Left lung (tissue), 10 donors: ENCODE measurements around the gene CHI3L1. TPM values are rescaled to one million over a fixed set of nuclear protein-coding genes. Genes with fewer than 3 reads are reported as not detected.
A peak's percentile ranks its signal among the peaks of the same experiment; 100 is the strongest.

ENCODE experiments used
- ATAC-seq: fragments of 200-7000 bp; cut with Tn5 transposase; one replicate; pipeline ENCODE4 v1.9.1; 2020; ENCODE audit warnings: moderate library complexity
- DNase-seq, 4 donors: peaks; one replicate each; pipeline ENCODE4 v3.0.0-alpha.2; 2013 to 2020
- H3K27ac ChIP-seq, 2 donors: fragments of 200-600 bp; sonication (generic) in 1 of 2; one replicate each; pipeline versions ENCODE4 v1.5.0 to v1.8.0; 2020 to 2021
- H3K27me3 ChIP-seq, 2 donors: fragments of 200-600 bp; sonication (generic) in 1 of 2; one replicate each; pipeline versions ENCODE4 v1.5.0 to v1.8.0; 2020 to 2021
- H3K36me3 ChIP-seq, 2 donors: fragments of 200-600 bp; sonication (generic) in 1 of 2; one replicate each; pipeline versions ENCODE4 v1.5.0 to v1.8.0; 2020 to 2021
- H3K4me1 ChIP-seq, 2 donors: fragments of 200-600 bp; one replicate each; pipeline ENCODE4 v1.8.0; 2021
- H3K4me3 ChIP-seq, 2 donors: fragments of 200-600 bp; sonication (generic) in 1 of 2; one replicate each; pipeline versions ENCODE4 v1.5.0 to v1.8.0; 2020 to 2021; ENCODE audit warnings: mild to moderate bottlenecking in 1 of 2
- H3K9me3 ChIP-seq, 2 donors: fragments of 200-600 bp; sonication (generic) in 1 of 2; one replicate each; pipeline versions ENCODE4 v1.5.0 to v1.8.0; 2020 to 2021
- CTCF ChIP-seq, 2 donors: fragments of 200-600 bp; sonication (generic) in 1 of 2; IDR thresholded peaks; one replicate each; pipeline versions ENCODE4 v1.5.0 to v1.8.0; 2021; ENCODE audit warnings: antibody characterized with exemption in 2 of 2
- intact Hi-C, 2 donors: fragments of 100-400 bp; cut with DNase I; formaldehyde crosslinking; loops; one replicate each; pipeline versions ENCODE4 v1.11.2 to v1.14.2; 2022
- polyA plus RNA-seq, 6 donors: library from polyadenylated mRNA; unstranded; fragments of 120-200 nt; gene quantifications; one replicate each; pipeline ENCODE4 v1.2.1, GENCODE V29; 2013; ENCODE audit not compliant: insufficient read length in 6 of 6
- total RNA-seq, 2 donors: library from RNA; stranded (reverse); fragmentation: NEBNext Ultra II Directional; extraction: Animal tissue kit (Norgen Biotek cat#: 25700); gene quantifications; one replicate each; pipeline ENCODE4 v1.2.1, GENCODE V29; 2021
- donor health status: DM: no; HTN: yes; CAD: no.
- donor health status: DM: no; HTN: no; CAD: no.

The CHI3L1 gene
- total and polyA plus RNA-seq, 8 donors: 0.44 to 74.9 (median 1.3) TPM

- Histone ChIP-seq H3K27me3 (peaks cover 0 to 41% of the 10 kb centered on the region in 2 donors), H3K9me3 (no peaks in the 10 kb centered on the region), H3K36me3 (no peaks in the 10 kb centered on the region), H3K4me3 (no peak overlapping the region), H3K4me1 (peaks cover 0 to 6% of the 10 kb centered on the region in 2 donors), H3K27ac (no peak overlapping the region)
- TF ChIP-seq CTCF (IDR thresholded peaks at IDR 0.05): no peak
- ATAC-seq (no peak), DNase-seq (no peak)
- intact Hi-C loops: no loop called here
These were observed 48.4 kb downstream of the CHI3L1 start for GRCh38 chr1:203138066-203138465.

GRCh38 chr1:203137324-203137723 lies 49.2 kb downstream of the CHI3L1 start:
- Histone ChIP-seq H3K4me1 (peaks cover 0 to 6% of the 10 kb centered on the region in 2 donors), H3K27ac (no peak overlapping the region), H3K4me3 (no peak overlapping the region), H3K36me3 (no peaks in the 10 kb centered on the region), H3K27me3 (peaks cover 0 to 47% of the 10 kb centered on the region in 2 donors), H3K9me3 (no peaks in the 10 kb centered on the region)
- DNase-seq: no peak
- no peak for ATAC-seq
- no peak for TF ChIP-seq CTCF (IDR thresholded peaks at IDR 0.05)
- intact Hi-C loops: no loop called here

GRCh38 chr1:203136409-203137042 lies 50.0 kb downstream of the CHI3L1 start:
- H3K9me3 ChIP-seq: no peaks in the 10 kb centered on the region
- peaks cover 0 to 6% of the 10 kb centered on the region in 2 donors for H3K4me1 ChIP-seq
- no peaks in the 10 kb centered on the region for H3K36me3 ChIP-seq
- intact Hi-C loops: no loop called here
- H3K27ac ChIP-seq: no peak overlapping the region
- peaks cover 0 to 55% of the 10 kb centered on the region in 2 donors for H3K27me3 ChIP-seq
- ATAC-seq (no peak), DNase-seq (no peak)
- no peak for TF ChIP-seq CTCF (IDR thresholded peaks at IDR 0.05)
- no peak overlapping the region for H3K4me3 ChIP-seq

- H3K27ac ChIP-seq: no peak overlapping the region
- TF ChIP-seq CTCF (IDR thresholded peaks at IDR 0.05): no peak
- H3K4me1 ChIP-seq: peaks cover under 1 to 6% of the 10 kb centered on the region in 2 donors
- no peaks in the 10 kb centered on the region for H3K9me3 ChIP-seq
- no peaks in the 10 kb centered on the region for H3K36me3 ChIP-seq
- ATAC-seq (no peak), DNase-seq (no peak)
- no peak overlapping the region for H3K4me3 ChIP-seq
- H3K27me3 ChIP-seq: peaks cover 0 to 62% of the 10 kb centered on the region in 2 donors
- intact Hi-C loops: no loop called here
These were observed 50.7 kb downstream of the CHI3L1 start for GRCh38 chr1:203135636-203136305.

GRCh38 chr1:203133970-203134725 lies 52.4 kb downstream of the CHI3L1 start:
- DNase-seq: peak in 1 of 4 donors; percentile 51
- TF ChIP-seq CTCF (IDR thresholded peaks at IDR 0.05): no peak
- H3K27me3 ChIP-seq: peaks cover 0 to 68% of the 10 kb centered on the region in 2 donors
- peaks cover 15 to 16% of the 10 kb centered on the region in 2 donors for H3K4me1 ChIP-seq
- intact Hi-C loops: no loop called here
- H3K27ac ChIP-seq: peak overlapping the region in 1 of 2 donors; percentile 46
- ATAC-seq: peak; percentile 79
- H3K36me3 ChIP-seq: no peaks in the 10 kb centered on the region
- no peak overlapping the region for H3K4me3 ChIP-seq
- no peaks in the 10 kb centered on the region for H3K9me3 ChIP-seq
